GM18873 (cell line): Measurements from ENCODE around the gene VAV3.
"Not testable (repeated sequence)": the region's sequence is repeated elsewhere in the genome, so short reads cannot be mapped to it uniquely, and the experiment has no call there.

Experiments
- ATAC-seq: cut with Tn5 transposase; IDR thresholded peaks from one replicate; pipeline ENCODE4 v1.9.1; 2021; ENCODE audit warnings: mild to moderate bottlenecking, moderate library complexity, moderate number of reproducible peaks; ENCODE audit not compliant: unreplicated experiment, low FRiP score

VAV3 gene

GRCh38 chr1:107762751-107763390 lies 202.1 kb downstream of the VAV3 start:
- no peak for ATAC-seq

- ATAC-seq: no peak
Observed at GRCh38 chr1:107760065-107760464, 204.9 kb downstream of the VAV3 start.

GRCh38 chr1:107750364-107750959 lies 214.5 kb downstream of the VAV3 start:
- no peak for ATAC-seq

- ATAC-seq: no peak
Observed at GRCh38 chr1:107748531-107748930, 216.4 kb downstream of the VAV3 start.

GRCh38 chr1:107741242-107741641 lies 223.7 kb downstream of the VAV3 start:
- no peak for ATAC-seq

- no peak for ATAC-seq
Observed at GRCh38 chr1:107740579-107740978, 224.4 kb downstream of the VAV3 start.

GRCh38 chr1:107739651-107740050 lies 225.3 kb downstream of the VAV3 start:
- no peak for ATAC-seq

GRCh38 chr1:107739201-107739600 lies 225.8 kb downstream of the VAV3 start:
- ATAC-seq: no peak

GRCh38 chr1:107733401-107733800 lies 231.6 kb downstream of the VAV3 start:
- ATAC-seq: not testable (repeated sequence)

GRCh38 chr1:107727866-107728265 lies 237.1 kb downstream of the VAV3 start:
- ATAC-seq: no peak

GRCh38 chr1:107726860-107727259 lies 238.1 kb downstream of the VAV3 start:
- ATAC-seq: no peak

- ATAC-seq: no peak
Observed at GRCh38 chr1:107724648-107725047, 240.3 kb downstream of the VAV3 start.

- ATAC-seq: not testable (repeated sequence)
Observed at GRCh38 chr1:107720210-107720609, 244.8 kb downstream of the VAV3 start.

- no peak for ATAC-seq
Observed at GRCh38 chr1:107710005-107710404, 255.0 kb downstream of the VAV3 start.

- ATAC-seq: no peak
Observed at GRCh38 chr1:107707111-107707510, 257.9 kb downstream of the VAV3 start.

GRCh38 chr1:107706182-107706581 lies 258.8 kb downstream of the VAV3 start:
- ATAC-seq: no peak

GRCh38 chr1:107704911-107705310 lies 260.1 kb downstream of the VAV3 start:
- no peak for ATAC-seq

- no peak for ATAC-seq
Observed at GRCh38 chr1:107702946-107703571, 261.9 kb downstream of the VAV3 start.

- ATAC-seq: not testable (repeated sequence)
Observed at GRCh38 chr1:107700651-107701050, 264.3 kb downstream of the VAV3 start.

GRCh38 chr1:107698161-107698560 lies 266.8 kb downstream of the VAV3 start:
- no peak for ATAC-seq

- ATAC-seq: no peak
Observed at GRCh38 chr1:107695341-107695740, 269.6 kb downstream of the VAV3 start.
